Skeletal muscle satellite cell (primary cell): ENCODE measurements around the gene PRKAR2A.
"Not testable (repeated sequence)": the region's sequence is repeated elsewhere in the genome, so short reads cannot be mapped to it uniquely, and the experiment has no call there.

Experiments used
- H3K27me3 ChIP-seq: 2 replicates; pipeline ENCODE4 v1.7.0; 2013; ENCODE audit warnings: low read length; ENCODE audit not compliant: control insufficient read depth, insufficient read depth
- H3K36me3 ChIP-seq: 2 replicates; pipeline ENCODE4 v1.7.0; 2013; ENCODE audit warnings: mild to moderate bottlenecking, control low read depth, low read length; ENCODE audit not compliant: insufficient read depth
- H3K4me1 ChIP-seq: 2 replicates; pipeline ENCODE4 v1.7.0; 2013; ENCODE audit warnings: low read length; ENCODE audit not compliant: control insufficient read depth, insufficient read depth
- H3K4me2 ChIP-seq: 2 replicates; pipeline ENCODE4 v1.7.0; 2013; ENCODE audit warnings: mild to moderate bottlenecking, low read length
- H3K4me3 ChIP-seq: 2 replicates; pipeline ENCODE4 v1.7.0; 2013; ENCODE audit warnings: low read length
- H3K9ac ChIP-seq: 2 replicates; pipeline ENCODE4 v1.7.0; 2013; ENCODE audit warnings: mild to moderate bottlenecking, low read depth, low read length, moderate library complexity
- H3K9me3 ChIP-seq: replicated peaks from 2 replicates; pipeline ENCODE4 v1.7.0; 2013; ENCODE audit warnings: mild to moderate bottlenecking, control low read depth, low read length

The PRKAR2A gene

DNA sequence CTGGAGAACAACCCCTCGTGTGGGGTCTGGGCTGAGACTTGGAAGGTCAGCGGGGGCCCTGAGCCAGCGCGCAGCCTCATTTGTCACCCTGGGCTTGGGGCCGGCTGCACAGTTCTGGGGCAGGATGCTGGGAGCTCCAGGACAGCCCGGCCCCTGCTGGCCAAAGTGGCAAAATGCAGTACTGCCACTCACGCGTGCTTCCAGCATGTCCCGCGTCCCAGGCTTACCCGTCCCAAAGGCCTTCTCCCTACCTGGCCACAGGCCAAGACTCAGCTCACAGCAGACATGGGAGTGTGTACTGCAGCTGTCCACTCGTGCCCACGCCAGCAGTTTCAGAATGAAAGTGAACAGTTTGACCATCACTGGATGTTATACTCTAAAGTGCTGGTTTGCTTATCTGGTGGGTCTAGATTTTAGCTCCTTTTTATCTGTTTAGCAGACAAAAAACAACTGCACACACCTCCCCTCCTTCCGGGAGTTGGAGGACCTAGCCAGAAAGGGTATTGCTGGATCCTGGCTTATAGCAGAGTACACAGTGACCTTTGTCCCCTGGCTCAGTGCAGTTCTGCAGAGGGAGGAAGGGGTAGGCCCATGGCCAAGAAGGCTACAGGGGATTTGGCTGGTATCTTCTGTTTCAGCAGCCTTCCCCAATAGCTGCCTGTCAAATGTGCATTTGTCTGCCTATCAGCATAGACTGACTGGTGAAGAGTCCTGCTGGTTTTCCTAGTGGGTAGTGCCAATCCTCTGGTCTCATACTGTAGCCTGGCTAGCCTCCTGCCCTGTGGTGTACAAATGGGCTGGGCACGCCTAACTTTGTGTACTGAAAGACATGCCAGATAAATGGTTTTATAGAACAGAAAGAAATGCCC, 107.5 kb downstream of the PRKAR2A start:
- Histone ChIP-seq H3K36me3 (no peaks in the 10 kb centered on the region), H3K9me3 (no peaks in the 10 kb centered on the region), H3K4me1 (peaks cover 11% of the 10 kb centered on the region), H3K4me2 (peak overlapping the region; percentile 64), H3K9ac (peak overlapping the region; percentile 19), H3K27me3 (no peaks in the 10 kb centered on the region), H3K4me3 (no peak overlapping the region)

DNA sequence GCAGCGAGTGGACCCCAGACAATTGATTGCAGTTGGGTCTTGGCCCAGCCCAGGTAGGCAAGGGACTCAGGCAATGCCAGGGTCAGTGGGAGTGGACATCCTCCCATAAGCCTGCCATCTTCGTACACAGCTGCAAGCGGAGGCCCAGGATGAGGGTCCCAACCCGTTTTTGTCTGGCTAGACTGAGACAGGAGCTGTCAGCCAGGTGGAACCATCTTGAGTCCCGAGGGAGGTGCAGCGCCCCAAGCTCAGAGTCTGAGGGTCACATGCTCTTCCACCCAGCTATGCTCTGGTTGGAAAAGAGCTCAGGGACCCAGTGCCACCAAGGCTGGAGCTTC, 108.1 kb downstream of the PRKAR2A start:
- H3K4me1 ChIP-seq, result peaks cover 11% of the 10 kb centered on the region
- no peak overlapping the region for H3K9ac ChIP-seq
- H3K36me3 ChIP-seq, result no peaks in the 10 kb centered on the region
- H3K9me3 ChIP-seq, result no peaks in the 10 kb centered on the region
- H3K4me3 ChIP-seq, result no peak overlapping the region
- H3K27me3 ChIP-seq, result no peaks in the 10 kb centered on the region
- H3K4me2 ChIP-seq, result peak overlapping the region; percentile 64

DNA sequence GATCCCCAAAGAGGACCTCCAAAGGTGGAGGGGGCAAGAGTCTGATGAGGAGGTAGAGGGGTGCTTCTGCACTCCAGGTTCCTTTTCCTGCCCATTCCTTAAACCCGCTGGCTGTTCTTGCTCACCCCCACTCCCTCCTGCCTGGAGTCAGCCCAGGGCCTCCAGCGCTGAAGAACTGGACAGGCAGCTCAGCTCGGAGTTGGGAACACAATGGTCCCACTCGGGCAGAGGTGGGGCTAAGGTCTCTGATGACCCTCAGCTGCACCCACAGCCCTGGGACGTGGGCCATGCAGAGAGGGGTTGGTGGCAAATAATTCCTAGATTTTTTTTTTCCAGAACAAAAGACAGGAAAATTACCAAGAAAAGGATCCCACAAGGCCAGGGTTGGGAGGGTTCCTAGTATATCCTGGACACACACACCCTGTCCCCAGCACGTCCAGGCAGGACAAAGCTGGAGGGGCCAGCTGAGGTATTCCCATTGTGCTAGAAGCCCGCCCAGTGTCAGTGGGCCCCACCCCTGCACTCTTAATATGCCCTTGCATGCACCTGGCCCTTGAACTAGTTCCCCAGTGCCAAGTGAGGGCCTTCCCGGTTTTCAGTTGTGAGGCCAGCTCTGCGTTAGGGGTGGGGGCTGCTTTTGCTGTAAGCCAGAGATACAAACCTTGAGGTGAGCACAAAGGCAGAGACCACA, 108.6 kb downstream of the PRKAR2A start:
- H3K36me3 ChIP-seq, result no peaks in the 10 kb centered on the region
- no peak overlapping the region for H3K4me3 ChIP-seq
- no peaks in the 10 kb centered on the region for H3K9me3 ChIP-seq
- no peak overlapping the region for H3K9ac ChIP-seq
- peaks cover 11% of the 10 kb centered on the region for H3K4me1 ChIP-seq
- no peaks in the 10 kb centered on the region for H3K27me3 ChIP-seq
- H3K4me2 ChIP-seq, result no peak overlapping the region

DNA sequence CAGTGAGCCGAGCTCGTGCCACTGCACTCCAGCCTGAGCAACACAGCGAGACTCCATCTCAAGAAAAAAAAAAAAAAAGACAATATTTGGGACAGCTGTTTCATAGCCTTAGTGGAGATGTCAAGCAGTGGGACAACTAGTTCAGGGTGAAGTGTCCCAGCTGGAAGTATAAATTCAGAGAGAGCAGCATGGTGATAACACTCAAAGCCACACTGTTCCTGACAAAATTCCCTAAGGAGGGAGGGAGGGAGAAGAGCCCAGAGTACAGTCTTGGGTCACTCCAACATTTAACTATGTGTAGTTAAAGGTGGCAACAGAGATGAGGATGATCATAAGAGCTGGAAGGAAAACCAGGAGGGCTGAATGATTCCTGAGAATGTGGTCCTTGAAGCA, 109.5 kb downstream of the PRKAR2A start:
- Histone ChIP-seq H3K4me2 (no peak overlapping the region), H3K36me3 (no peaks in the 10 kb centered on the region), H3K9me3 (no peaks in the 10 kb centered on the region), H3K4me3 (no peak overlapping the region), H3K27me3 (no peaks in the 10 kb centered on the region), H3K4me1 (peaks cover 11% of the 10 kb centered on the region), H3K9ac (no peak overlapping the region)

DNA sequence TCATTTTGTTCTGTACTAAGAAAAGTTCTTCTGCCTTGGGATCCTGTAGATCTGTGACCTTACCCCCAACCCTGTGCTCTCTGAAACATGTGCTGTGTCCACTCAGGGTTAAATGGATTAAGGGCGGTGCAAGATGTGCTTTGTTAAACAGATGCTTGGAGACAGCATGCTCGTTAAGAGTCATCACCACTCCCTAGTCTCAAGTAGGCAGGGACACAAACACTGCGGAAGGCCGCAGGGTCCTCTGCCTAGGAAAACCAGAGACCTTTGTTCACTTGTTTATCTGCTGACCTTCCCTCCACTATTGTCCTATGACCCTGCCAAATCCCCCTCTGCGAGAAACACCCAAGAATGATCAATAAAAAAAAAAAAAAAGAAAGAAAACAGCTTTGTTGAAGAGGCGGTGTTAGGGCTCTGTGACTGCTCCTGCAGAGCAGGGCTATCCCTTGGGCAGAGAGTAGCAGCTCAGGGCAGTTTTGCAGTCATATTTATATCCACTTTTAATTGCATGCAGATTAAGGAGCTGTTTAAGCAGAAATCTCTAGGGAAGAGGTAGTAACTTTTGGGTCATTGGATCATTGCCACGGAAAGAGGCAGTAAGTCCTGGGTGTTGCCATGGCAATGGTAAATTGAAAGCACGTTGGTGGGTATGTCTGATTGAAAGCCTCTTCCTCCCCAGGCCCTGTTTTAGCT, 112.5 kb downstream of the PRKAR2A start:
- not testable (repeated sequence) for H3K4me2 ChIP-seq, H3K9me3 ChIP-seq, H3K9ac ChIP-seq, H3K4me1 ChIP-seq, H3K27me3 ChIP-seq, H3K4me3 ChIP-seq, H3K36me3 ChIP-seq

DNA sequence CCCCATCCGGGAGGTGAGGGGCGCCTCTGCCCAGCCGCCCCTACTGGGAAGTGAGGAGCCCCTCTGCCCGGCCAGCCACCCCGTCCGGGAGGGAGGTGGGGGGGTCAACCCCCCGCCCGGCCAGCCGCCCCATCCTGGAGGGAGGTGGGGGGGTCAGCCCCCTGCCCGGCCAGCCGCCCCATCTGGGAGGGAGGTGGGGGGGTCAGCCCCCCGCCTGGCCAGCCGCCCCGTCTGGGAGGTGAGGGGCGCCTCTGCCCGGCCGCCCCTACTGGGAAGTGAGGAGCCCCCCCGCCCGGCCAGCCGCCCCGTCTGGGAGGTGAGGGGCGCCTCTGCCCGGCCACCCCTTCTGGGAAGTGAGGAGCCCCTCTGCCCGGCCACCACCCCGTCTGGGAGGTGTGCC, 113.1 kb downstream of the PRKAR2A start:
- H3K9me3 ChIP-seq, H3K4me1 ChIP-seq, H3K9ac ChIP-seq, H3K36me3 ChIP-seq, H3K27me3 ChIP-seq, H3K4me2 ChIP-seq, H3K4me3 ChIP-seq: not testable (repeated sequence)

DNA sequence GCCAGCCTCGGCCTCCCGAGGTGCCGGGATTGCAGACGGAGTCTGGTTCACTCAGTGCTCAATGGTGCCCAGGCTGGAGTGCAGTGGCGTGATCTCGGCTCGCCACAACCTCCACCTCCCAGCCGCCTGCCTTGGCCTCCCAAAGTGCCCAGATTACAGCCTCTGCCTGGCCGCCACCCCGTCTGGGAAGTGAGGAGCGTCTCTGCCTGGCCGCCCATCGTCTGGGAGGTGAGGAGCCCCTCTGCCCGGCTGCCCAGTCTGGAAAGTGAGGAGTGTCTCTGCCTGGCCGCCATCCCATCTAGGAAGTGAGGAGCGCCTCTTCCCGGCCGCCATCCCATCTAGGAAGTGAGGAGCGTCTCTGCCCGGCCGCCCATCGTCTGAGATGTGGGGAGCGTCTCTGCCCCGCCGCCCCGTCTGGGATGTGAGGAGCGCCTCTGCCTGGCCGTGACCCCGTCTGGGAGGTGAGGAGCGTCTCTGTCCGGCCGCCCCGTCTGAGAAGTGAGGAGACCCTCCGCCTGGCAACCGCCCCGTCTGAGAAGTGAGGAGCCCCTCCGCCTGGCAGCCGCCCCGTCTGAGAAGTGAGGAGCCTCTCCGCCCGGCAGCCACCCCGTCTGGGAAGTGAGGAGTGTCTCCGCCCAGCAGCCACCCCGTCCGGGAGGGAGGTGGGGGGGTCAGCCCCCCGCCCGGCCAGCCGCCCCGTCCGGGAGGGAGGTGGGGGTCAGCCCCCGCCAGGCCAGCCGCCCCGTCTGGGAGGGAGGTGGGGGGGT, 113.7 kb downstream of the PRKAR2A start:
- not testable (repeated sequence) for H3K27me3 ChIP-seq, H3K9me3 ChIP-seq, H3K4me1 ChIP-seq, H3K4me2 ChIP-seq, H3K9ac ChIP-seq, H3K36me3 ChIP-seq, H3K4me3 ChIP-seq

DNA sequence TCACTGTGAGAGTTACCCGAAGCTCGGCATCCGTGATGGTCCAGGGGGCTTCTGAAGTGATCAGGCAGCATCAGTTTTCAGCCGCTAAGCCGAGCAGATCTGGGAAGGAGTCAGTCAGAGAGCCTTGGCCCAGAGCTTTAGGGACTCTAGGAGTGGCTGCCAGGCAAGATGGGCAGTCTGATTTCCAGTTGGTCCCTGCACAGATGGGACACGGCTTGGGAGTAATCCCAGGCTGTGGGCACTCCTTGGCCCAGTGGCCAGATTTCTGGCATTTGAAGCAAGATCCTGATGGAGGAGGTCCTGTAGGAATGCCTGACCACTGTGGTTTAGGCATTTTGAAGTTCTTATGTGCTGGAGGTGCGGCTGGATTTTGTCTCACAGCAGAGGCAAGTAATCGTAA, 120.2 kb downstream of the PRKAR2A start:
- no peak overlapping the region for H3K4me2 ChIP-seq

DNA sequence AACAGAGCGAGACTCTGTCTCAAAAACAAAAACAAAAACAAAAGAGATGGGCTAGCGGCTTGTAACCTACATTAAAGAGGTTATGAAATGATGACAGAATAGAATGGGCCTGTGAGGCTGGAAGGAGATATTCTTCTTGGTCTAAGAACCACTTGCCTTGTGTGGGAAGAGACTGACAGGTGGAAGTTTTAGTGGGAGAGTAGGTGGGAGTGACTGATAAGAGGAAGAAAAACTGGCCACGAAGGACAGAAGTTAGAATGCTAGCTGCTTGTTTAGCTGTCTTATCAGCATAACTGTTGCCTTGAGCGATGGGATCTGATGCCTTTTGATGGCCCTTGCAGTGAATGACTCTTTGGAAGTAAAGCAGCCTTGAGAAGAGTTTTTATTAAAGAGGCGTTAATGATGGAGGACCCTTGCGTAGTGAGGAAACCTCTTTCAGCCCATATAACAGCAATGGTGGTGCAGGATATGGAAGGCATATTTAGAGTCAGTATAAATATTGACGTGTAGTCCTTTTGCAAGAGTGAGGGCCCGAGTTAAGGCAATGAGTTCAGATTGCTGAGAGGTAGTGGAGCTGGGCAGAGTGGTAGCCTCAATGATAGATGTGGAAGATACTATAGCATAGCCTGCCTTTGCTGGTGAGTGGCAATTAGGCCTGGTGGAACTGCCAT, 122.4 kb downstream of the PRKAR2A start:
- not testable (repeated sequence) for H3K4me3 ChIP-seq, H3K27me3 ChIP-seq, H3K4me1 ChIP-seq, H3K9me3 ChIP-seq, H3K4me2 ChIP-seq, H3K36me3 ChIP-seq, H3K9ac ChIP-seq

More for the DNA sequence above, 120.2 kb downstream of the PRKAR2A start:
- Histone ChIP-seq H3K9ac (no peak overlapping the region), H3K36me3 (no peaks in the 10 kb centered on the region), H3K27me3 (no peaks in the 10 kb centered on the region), H3K4me3 (no peak overlapping the region), H3K4me1 (no peaks in the 10 kb centered on the region), H3K9me3 (no peaks in the 10 kb centered on the region)

DNA sequence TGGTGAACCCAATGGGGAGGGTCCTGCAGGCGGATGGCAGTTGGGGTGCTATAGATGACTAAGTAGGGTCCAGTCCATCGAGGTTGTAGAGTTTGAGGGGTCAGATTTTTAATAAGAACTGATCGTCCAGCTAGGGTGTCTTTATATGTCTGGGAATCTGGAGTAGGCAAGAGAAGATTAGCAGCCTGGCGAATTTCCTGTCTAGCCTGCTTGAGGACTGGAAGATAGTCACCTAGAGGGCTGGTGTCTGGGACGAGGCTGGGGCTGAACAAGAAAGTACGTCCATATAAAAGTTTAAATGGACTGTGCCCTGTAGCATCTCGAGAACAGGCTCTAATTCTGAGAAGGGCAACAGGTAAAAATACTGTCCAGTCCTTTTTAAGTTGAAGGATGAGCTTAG, 123.9 kb downstream of the PRKAR2A start:
- H3K9ac ChIP-seq, result no peak overlapping the region

DNA sequence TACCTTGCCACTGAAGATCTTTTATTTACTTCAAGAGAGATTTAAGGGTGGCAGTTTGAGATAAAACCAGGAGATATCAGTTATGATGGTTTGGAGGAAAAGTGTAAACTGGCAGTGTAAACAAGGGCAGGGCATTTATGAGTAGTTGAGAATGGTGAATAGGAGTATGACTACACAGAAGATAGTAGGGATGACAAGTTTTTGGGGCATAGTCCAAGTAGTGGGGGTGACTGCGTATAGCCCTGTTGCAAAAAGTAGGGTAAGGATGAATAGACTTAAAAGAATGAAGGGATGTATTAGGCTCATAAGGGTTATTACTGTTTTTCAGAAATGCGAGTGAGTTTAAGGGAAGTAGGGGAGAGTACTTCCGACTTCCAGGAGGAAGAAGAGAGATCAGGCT, 124.4 kb downstream of the PRKAR2A start:
- not testable (repeated sequence) for H3K9me3 ChIP-seq, H3K4me2 ChIP-seq, H3K36me3 ChIP-seq

More for the DNA sequence above, 123.9 kb downstream of the PRKAR2A start:
- H3K27me3 ChIP-seq, result no peaks in the 10 kb centered on the region
- no peak overlapping the region for H3K4me3 ChIP-seq
- H3K4me2 ChIP-seq, result no peak overlapping the region
- no peaks in the 10 kb centered on the region for H3K9me3 ChIP-seq
- H3K36me3 ChIP-seq, result no peaks in the 10 kb centered on the region
- no peaks in the 10 kb centered on the region for H3K4me1 ChIP-seq

More for the DNA sequence above, 124.4 kb downstream of the PRKAR2A start:
- H3K9ac ChIP-seq, H3K27me3 ChIP-seq, H3K4me1 ChIP-seq, H3K4me3 ChIP-seq: not testable (repeated sequence)
